Cardiac atrium fibroblast (primary cell): ENCODE results near the gene PFKL. TPM values are rescaled to one million over a fixed set of nuclear protein-coding genes. Genes with fewer than 3 reads are reported as not detected.

Source experiments
- total RNA-seq: library from RNA; depleted of rRNA; stranded (reverse); fragments of >200 nt; gene quantifications from 2 replicates; pipeline ENCODE4 v1.2.3, GENCODE V29; 2015

The PFKL gene
- 225 and 255 TPM in 2 replicates for total RNA-seq

GRCh38 chr21:44299458-44300261 lies at the start of gene PFKL:
Gene PFKL (plus strand): TSS chr21:44300053. CDS start chr21:44300106, 53 bp downstream.

GRCh38 chr21:44261675-44262295 lies 38.1 kb upstream of the PFKL start, which contains the start of gene DNMT3L:
Gene DNMT3L (minus strand): TSS chr21:44261897. CDS start chr21:44261259, 638 bp downstream.

GRCh38 chr21:44285138-44285992 lies 14.5 kb upstream of the PFKL start, which contains the start of gene AIRE:
Gene AIRE (plus strand): TSS chr21:44285876. CDS start chr21:44286007, 131 bp downstream.

GRCh38 chr21:44338971-44339910 lies 39.4 kb downstream of the PFKL start, which contains the start of gene CFAP410:
Gene CFAP410 (minus strand): TSS chr21:44339390. CDS start chr21:44339194, 196 bp downstream.

GRCh38 chr21:44353191-44353970 lies 53.5 kb downstream of the PFKL start, which contains the start of gene TRPM2:
Gene TRPM2 (plus strand): TSS chr21:44353621. CDS start chr21:44353701, 80 bp downstream.

Other genes with a start within 250 kb of the PFKL start
- gene PWP2, start 192.7 kb upstream of the PFKL start, total RNA-seq = 7.0 and 7.8 TPM in 2 replicates
- 5.1 and 8.4 TPM in 2 replicates for gene GATD3, start 166.4 kb upstream of the PFKL start, total RNA-seq
- gene ICOSLG, start 59.1 kb upstream of the PFKL start, total RNA-seq = 0.32 and 0.54 TPM in 2 replicates
- gene DNMT3L, start 38.2 kb upstream of the PFKL start, total RNA-seq = not detected in 2 replicates
- not detected in 2 replicates for gene AIRE, start 14.2 kb upstream of the PFKL start, total RNA-seq
- gene CFAP410, start 39.3 kb downstream of the PFKL start, total RNA-seq = 14.4 and 19.5 TPM in 2 replicates
- gene TRPM2, start 53.6 kb downstream of the PFKL start, total RNA-seq = not detected in 2 replicates
- 3.6 and 3.7 TPM in 2 replicates for gene LRRC3, start 155.5 kb downstream of the PFKL start, total RNA-seq
- not detected in 2 replicates for gene KRTAP10-1, start 240.1 kb downstream of the PFKL start, total RNA-seq